IPS-NIHi7 (cell line): ENCODE data around the gene SCPEP1.
"Not testable (repeated sequence)": the region's sequence is repeated elsewhere in the genome, so short reads cannot be mapped to it uniquely, and the experiment has no call there.

Experiments used
- DNase-seq: peaks from one replicate; pipeline ENCODE4 v3.0.0; 2012; ENCODE audit warnings: mixed read lengths; ENCODE audit errors: extremely low spot score

Gene SCPEP1

GRCh38 chr17:56977673-56978395 lies at the start of gene SCPEP1:
TSS of gene SCPEP1 (plus strand) at chr17:56978131. CDS start at chr17:56978160, 29 bp downstream.
- DNase-seq: peak; percentile 98

- no peak for DNase-seq
Measured at GRCh38 chr17:56928586-56928985, 49.3 kb upstream of the SCPEP1 start.

GRCh38 chr17:56929362-56929969 lies 48.5 kb upstream of the SCPEP1 start:
- no peak for DNase-seq

DNA sequence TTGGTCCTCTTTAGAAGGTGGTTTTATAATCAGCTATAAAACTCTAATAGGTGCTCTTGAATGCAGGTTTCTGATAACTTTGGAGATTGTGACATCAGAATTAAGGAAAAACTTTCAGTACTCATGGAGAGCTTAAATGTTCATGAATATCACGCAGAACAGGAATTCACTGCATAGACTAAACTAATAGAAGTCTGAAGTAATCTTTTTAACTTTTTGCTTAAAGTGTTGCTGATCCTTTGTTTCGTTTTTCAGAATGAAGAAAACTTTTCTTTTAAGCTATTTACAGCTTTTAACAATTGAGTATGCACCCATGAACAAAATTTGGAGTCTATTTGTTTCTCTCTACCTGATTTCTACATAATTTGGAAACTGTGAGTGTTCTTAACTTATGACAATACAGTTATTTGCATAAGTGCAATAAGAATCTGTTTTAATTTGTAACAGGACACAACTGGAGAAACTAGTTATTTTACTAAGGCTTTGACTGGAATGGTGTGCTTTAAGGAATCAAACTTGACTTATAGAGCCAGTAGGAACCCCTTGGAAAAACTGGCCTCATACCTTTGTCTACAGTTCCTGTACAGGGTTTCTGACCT lies 47.1 kb upstream of the SCPEP1 start:
- no peak for DNase-seq

GRCh38 chr17:56933151-56933745 lies 44.7 kb upstream of the SCPEP1 start:
- DNase-seq: no peak

DNA sequence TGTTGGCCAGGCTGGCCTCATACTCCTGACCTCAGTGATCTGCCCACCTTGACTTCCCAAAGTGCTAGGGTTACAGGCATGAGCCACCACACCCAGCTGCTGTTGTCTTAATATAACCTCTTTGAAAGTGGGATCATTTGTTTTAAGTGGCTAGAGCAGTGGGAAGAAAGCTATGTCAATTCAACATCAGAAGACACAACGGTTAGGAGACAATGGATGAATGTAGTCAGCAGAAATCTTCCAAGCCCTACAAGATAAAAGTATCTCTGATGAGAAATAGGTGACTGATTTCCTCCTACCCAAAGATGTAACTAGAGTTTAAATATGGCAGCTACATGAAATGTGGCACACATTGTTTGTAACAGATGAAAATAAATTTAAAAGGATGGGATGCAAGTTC lies 44.1 kb upstream of the SCPEP1 start:
- no peak for DNase-seq

GRCh38 chr17:56934280-56934679 lies 43.7 kb upstream of the SCPEP1 start:
- no peak for DNase-seq

- no peak for DNase-seq
Measured at GRCh38 chr17:56935461-56935860, 42.5 kb upstream of the SCPEP1 start.

DNA sequence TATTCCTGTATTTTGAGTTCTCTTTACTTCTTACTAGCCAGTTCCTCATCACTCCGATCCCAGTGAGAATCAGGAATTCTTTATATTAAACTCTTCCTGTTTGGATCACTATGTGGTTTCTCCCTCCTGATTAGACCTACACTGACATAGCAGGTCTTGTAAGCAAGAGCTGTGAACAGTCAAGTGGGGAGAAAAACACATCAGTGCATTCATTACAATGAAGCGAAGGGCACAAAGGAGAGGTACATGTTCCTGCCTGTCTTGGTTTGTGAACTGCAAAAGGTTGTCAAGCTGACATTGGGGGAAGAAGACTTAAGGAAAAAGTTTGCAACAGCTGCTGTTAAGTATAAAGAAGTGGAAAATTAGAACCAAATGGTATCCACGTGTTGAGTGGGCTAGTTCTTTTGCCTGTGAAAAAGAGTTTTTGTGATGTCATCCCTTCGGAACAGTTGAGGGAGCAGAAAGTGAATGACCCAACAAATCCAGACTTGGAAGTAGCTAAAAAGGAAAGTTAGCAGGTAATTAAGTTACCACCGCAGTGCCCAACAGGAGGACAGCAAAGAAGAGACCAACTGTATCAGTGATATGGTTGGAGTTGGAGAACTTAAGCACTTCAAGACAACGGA lies 41.1 kb upstream of the SCPEP1 start:
- DNase-seq: no peak

DNA sequence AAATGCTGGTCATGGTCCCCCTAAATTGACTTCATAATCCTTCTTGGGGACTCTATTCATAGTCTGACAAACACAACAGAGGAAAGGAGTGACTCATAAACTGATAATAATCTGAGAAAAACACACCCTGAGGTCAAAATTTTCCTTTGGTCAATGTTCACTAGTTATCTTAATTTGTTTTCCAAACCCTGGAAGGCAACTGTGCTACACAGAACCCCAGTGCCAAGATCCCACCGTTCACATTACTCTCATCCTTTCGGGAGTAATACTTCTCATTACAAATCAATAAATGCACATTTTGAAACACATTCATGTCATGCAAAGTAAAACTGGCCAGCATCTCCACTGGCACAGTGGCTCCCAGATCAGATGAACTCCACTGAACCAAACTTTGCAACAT lies 40.2 kb upstream of the SCPEP1 start:
- no peak for DNase-seq

DNA sequence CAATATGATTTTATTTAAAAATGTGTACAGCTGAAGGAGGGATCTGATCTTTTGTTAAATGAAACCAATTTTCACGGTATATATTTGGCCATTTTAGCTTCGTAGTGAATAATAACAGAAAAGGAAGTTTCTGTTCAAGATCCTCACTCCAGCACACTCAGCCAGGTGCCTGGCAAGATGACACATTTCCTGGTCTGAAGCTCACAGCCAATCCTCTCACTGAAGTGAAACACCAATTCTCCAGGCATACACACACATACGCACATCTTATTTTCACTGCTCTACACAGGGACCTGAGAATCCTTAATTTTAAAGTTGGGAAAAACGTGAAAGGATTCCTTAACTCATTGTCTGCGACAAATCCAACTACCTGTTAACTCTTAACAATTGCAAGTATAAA lies 39.7 kb upstream of the SCPEP1 start:
- DNase-seq: not testable (repeated sequence)

- peak; percentile 69 for DNase-seq
Measured at GRCh38 chr17:56939869-56940484, 38.0 kb upstream of the SCPEP1 start.

DNA sequence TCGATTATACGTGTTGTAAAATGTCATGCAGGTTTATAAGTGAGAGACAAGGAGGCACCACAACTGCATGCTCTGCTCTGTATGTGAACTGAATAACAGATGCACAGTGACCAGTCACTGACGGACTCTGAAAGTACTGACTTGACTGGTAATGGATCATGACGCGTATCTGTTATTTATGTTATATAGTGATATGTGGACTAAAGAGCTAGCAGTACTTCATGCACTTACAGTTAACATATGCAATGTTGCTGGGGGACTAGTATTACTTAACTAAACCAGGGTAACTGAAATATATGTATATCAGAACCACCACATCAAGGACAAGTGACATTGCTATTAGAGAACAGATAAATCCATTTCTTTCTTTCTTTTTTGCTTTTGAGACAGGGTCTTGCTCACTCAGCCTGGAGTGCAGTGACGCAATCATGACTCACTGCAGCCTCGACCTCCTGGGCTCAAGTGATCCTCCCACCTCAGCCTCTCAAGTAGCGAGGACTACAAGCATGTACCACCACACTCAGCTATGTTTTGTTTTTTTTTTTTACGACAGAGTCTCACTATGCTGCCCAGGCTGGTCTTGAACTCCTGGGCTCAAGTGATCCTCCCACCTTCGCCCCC lies 34.3 kb upstream of the SCPEP1 start:
- DNase-seq: no peak

DNA sequence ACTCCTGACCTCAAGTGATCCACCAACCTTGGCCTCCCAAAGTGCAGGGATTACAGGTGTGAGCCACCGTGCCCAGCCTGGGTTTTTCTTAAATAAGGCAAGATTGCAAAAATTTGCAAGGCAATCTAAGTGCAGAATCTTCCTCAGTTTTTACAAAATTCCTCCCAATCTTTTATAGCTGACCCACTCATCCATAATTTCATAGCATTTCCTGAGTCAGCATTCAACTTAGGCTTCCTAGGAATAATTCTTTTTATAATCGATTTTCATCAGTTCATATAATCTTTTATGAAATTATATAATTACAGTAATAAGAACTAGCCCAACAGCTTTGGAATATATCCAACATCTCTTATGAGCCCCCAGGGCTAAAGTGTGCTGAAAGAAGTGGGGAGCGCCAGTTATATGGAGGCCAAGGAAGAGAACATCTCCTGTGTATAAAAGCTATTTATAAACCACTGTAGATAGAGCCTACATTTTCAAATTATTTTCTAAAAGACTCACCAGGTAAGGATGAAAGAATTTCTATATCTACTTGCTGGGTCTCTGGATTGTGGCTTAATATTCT lies 31.9 kb upstream of the SCPEP1 start:
- DNase-seq: no peak

DNA sequence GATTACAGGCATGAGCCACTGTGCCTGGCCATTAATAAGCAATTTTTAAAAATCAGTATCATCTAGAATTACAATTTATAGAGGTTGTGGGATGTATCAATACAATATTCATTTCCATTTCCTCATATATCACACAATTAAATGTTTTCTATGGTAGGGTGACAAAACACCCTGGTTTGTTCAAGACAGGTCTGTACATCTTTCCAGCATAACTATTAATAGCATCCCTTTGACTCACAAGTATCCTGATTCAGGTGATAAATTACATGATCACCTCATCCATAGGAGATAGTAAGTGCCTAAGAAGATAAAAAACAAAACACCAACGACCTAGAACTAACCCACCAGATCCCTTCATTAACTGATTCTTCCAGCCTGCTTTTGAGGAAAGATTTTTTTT lies 30.2 kb upstream of the SCPEP1 start:
- DNase-seq: no peak

GRCh38 chr17:56948491-56948890 lies 29.4 kb upstream of the SCPEP1 start:
- no peak for DNase-seq

DNA sequence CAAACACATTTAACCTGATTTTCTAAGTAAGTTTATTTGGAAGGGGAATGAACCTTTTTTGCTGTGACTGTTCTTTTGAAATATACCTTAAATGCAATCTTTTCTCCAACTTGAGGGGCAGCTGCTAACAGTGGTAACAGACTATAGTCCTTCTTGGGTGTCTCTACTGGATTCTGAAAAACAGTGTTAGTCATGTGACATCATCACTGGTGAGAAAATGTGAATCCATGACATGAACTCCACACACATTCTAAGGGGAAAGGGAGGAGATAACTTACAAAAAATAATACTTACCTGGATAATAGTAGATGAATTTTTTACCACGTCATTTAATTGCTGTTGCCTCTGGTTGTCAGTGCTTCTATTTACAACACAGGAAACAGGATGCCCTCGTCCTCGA lies 28.3 kb upstream of the SCPEP1 start:
- DNase-seq: no peak

DNA sequence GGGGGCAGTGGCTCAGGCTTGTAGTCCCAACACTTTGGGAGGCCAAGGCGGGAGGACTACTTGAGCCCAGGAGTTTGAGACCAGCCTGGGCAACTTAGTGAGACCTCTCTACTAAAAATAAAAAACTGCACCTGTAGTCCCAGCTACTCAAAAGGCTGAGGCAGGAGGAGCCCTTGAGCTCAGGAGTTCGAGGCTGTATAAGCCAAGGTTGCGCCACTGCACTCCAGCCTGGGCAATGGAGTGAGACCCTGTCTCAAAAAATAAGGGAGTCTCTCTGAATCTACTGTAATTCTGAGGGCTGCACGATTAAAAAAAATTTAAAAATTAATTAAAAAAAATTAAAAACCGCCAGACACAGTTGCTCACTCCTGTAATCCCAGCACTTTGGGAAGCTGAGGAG lies 20.9 kb upstream of the SCPEP1 start:
- no peak for DNase-seq

DNA sequence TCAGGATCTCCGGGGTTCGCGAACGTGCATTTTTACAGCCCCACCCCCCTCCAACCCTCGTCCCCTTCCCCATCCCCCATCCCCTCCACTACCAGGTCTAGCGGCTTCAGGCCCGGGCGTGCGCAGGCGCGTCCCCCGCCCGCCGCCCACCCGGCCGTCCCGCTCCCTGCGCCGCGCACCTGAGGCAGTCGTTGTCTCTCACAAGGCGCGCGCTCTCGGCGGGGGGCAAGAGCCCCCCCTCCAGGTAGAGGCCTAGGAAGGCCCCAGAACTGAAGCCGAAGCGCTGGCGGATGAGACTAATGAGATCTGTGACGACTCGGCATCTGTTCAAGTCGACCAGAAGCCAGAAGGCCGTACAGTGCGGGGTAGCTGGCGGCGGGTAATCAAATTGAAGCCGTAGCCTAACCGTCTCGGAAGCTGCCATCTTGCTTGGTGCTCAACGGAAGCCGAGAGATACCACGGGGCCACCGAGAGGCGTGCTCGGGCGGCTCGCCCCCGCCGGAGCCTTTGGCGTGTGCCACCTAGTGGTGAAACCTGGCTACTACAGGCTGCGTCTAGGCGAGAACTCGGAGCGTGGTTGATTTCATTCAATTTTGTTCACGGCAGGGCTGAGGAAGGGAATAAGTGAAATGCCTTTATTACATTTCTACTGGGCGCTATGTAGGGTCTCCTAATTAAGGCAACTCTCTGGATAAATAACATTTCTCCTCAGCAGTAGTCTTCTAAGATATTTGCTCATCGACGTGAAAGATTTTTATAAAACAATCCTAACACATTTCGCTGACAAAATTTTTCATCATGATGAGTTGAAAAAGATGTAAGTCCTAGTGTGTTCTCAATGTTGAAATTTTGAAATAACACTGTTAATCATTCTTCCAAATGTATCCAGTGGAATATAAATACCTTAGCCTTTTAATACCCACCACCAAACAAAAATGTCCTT lies 17.1 kb upstream of the SCPEP1 start, which contains the start of gene COIL:
COIL (minus strand) TSS at position 455 of the 943 bp plus-strand sequence; CDS start at position 424, 31 bp downstream.
- DNase-seq: peak; percentile 94

DNA sequence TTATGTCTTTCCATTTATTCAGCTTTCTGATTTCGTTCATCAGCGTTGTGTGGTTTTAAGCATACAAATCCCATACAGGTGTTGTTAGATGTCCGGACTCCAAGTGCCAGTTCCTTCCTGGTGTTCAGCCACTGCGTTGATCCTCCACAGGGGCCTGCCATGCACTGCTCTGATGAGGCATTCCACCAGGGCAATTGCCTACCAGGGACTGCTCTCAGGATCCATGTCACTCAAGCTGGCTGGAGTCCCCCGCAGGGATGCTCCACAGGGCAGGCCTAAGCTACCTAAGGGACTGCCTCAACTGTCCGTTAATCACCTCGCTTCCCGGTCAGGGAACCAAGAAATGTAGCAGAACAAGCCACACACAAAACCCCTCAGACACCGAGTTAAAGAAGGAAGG lies 12.7 kb upstream of the SCPEP1 start:
- DNase-seq: not testable (repeated sequence)
